GM10266 (cell line): ENCODE data around the gene ADAMTSL4.

ENCODE experiments used
- DNase-seq: peaks from one replicate; pipeline ENCODE4 v3.0.0; 2012; ENCODE audit errors: extremely low spot score
- CTCF ChIP-seq: IDR thresholded peaks from 2 replicates; pipeline ENCODE4 v1.5.1; 2012; ENCODE audit warnings: mild to moderate bottlenecking, low read depth; ENCODE audit not compliant: control insufficient read depth, insufficient read depth; ENCODE audit errors: missing control alignments

Gene ADAMTSL4

GRCh38 chr1:150521196-150521968 lies 27.8 kb upstream of the ADAMTSL4 start:
- DNase-seq, result no peak
- TF ChIP-seq CTCF, result no peak

DNA sequence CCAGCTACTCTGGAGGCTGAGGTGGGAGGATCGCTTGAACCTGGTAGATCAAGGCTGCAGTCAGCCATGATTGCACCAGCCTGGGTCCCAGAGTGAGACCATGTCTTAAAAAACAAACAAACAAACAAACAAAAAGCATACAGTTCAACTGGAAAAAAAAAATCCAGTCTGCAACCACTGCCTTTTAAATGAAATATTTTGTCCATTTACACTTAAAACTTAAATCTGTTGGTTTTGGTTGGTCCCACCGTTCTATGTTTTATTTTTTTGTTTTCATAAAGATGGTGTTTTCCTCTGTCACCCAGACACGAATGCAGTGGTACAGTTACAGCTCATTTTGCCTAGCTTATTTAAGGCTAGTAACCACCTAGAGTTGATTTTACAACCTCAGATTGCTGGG lies 23.9 kb upstream of the ADAMTSL4 start:
- DNase-seq, result no peak
- TF ChIP-seq CTCF, result no peak

DNA sequence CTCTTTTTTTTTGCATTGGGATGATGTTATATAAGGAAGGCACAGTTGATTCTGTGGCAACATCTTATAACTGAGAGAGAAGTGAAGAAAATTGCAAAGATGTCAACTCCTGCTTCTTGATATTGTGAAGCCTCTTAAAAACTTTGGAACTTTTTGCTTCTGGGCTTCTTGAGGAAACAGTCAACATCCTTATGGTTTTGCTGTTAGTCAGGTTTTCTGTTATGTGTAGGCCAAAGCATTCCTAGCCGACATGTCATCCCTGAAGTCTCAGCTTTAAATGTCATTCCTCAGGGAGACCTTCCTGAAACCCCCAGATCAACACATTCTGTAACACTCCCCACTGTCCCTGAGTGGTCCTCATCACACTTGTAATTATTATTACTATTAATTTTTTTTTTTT lies 21.0 kb upstream of the ADAMTSL4 start:
- no peak for DNase-seq

DNA sequence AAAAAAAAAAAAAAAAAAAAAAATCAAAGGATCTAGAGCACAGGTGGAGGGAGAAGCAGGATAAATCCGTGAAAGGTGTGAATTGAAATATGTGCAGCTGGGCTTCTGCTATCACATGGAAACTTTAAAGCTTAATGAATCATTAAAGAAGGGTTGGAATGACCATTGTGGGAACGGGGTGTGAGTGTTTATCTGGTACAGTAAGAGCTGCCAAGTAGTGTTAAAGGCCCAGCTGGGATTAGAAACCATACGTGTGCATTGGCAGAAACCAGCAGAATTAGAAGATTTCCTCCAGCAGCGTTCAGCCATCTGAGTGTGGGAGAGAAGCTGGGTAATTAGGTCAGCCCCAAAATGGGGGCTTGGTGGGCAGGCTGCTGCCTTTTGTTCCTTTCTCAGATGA lies 20.2 kb upstream of the ADAMTSL4 start:
- DNase-seq, result no peak
- no peak for TF ChIP-seq CTCF

More for the DNA sequence above, 21.0 kb upstream of the ADAMTSL4 start:
- TF ChIP-seq CTCF, result no peak

GRCh38 chr1:150530491-150531159 lies 18.6 kb upstream of the ADAMTSL4 start:
- no peak for TF ChIP-seq CTCF
- no peak for DNase-seq

- no peak for TF ChIP-seq CTCF
- DNase-seq, result no peak
Measured at GRCh38 chr1:150532860-150533259, 16.3 kb upstream of the ADAMTSL4 start.

DNA sequence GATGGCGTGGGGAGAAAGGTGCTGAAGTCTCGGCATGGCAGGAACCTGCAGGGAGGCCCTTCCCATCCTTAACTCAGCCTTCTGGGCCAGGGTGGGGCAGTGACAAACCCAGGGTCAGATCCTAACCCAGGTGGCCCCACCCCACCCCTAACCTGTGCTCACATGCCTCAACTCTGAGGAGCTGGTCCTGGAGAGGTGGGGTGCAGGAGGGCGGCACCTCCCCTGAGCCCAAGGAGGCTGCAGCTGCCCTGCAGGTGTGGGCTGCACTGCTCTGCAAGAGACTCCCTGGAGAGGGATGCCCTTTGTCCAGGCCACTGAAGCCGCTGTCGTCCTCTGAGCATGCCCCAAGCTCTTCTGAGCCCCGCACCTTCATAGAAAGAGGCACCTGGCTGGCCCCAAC lies 15.2 kb upstream of the ADAMTSL4 start:
- DNase-seq, result no peak
- no peak for TF ChIP-seq CTCF
